DOHH2 (cell line): Measurements from ENCODE around the gene CFAP300.

Experiments used
- EZH2phosphoT487 ChIP-seq: fragments of 200-600 bp; sonication (generic); IDR thresholded peaks from 2 replicates; pipeline ENCODE4 v1.6.1; 2017; ENCODE audit warnings: borderline replicate concordance, mild to moderate bottlenecking, antibody characterized with exemption, low read length, moderate library complexity, mixed read lengths
- TF ChIP-seq, protein P1 (sequence below): fragments of 200-600 bp; sonication (generic); IDR thresholded peaks from one replicate; pipeline ENCODE4 v1.5.1; 2014; ENCODE audit warnings: antibody characterized with exemption, mild to moderate bottlenecking, low read depth, low read length; ENCODE audit not compliant: poor library complexity, severe bottlenecking

DNA sequence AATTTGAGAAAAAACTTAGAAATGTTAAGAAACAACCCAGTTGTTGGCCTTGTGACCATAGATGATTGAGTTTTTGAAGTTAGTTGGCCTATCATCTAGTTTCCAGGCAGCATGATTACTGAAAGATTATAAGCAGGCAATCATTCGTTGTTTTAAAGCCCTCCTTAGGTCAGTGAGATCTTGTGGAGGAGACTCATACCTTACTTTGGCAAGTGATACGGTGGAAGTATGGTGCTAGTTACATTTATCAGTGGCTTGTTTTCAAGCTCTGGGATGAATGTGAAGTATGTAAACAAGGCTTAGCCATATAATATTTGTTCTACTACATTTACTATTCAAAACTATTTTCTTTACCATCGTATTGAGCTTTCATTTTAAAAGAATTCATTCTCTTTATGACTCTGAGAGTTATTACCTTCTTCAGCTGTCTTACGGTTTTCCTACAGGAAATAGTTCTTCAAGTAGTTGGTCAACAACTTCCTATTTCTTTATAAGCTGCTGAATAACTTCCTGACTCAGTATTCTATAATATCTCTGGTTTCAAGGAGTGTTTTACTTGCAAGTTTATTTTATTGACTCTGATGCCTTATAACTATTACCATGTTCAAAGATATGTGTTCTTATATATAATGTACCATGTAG lies 70.4 kb downstream of the CFAP300 start:
- TF ChIP-seq, protein P1, sequence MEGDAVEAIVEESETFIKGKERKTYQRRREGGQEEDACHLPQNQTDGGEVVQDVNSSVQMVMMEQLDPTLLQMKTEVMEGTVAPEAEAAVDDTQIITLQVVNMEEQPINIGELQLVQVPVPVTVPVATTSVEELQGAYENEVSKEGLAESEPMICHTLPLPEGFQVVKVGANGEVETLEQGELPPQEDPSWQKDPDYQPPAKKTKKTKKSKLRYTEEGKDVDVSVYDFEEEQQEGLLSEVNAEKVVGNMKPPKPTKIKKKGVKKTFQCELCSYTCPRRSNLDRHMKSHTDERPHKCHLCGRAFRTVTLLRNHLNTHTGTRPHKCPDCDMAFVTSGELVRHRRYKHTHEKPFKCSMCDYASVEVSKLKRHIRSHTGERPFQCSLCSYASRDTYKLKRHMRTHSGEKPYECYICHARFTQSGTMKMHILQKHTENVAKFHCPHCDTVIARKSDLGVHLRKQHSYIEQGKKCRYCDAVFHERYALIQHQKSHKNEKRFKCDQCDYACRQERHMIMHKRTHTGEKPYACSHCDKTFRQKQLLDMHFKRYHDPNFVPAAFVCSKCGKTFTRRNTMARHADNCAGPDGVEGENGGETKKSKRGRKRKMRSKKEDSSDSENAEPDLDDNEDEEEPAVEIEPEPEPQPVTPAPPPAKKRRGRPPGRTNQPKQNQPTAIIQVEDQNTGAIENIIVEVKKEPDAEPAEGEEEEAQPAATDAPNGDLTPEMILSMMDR: no peak
- no peak for TF ChIP-seq EZH2phosphoT487
